GM19372 (cell line): ENCODE results near the gene AKR1C2.
"Not testable (repeated sequence)": the region's sequence is repeated elsewhere in the genome, so short reads cannot be mapped to it uniquely, and the experiment has no call there.

Experiments
- ATAC-seq: cut with Tn5 transposase; IDR thresholded peaks from one replicate; pipeline ENCODE4 v1.9.1; 2021; ENCODE audit warnings: mild to moderate bottlenecking, low read depth, moderate library complexity; ENCODE audit not compliant: unreplicated experiment

The AKR1C2 gene

DNA sequence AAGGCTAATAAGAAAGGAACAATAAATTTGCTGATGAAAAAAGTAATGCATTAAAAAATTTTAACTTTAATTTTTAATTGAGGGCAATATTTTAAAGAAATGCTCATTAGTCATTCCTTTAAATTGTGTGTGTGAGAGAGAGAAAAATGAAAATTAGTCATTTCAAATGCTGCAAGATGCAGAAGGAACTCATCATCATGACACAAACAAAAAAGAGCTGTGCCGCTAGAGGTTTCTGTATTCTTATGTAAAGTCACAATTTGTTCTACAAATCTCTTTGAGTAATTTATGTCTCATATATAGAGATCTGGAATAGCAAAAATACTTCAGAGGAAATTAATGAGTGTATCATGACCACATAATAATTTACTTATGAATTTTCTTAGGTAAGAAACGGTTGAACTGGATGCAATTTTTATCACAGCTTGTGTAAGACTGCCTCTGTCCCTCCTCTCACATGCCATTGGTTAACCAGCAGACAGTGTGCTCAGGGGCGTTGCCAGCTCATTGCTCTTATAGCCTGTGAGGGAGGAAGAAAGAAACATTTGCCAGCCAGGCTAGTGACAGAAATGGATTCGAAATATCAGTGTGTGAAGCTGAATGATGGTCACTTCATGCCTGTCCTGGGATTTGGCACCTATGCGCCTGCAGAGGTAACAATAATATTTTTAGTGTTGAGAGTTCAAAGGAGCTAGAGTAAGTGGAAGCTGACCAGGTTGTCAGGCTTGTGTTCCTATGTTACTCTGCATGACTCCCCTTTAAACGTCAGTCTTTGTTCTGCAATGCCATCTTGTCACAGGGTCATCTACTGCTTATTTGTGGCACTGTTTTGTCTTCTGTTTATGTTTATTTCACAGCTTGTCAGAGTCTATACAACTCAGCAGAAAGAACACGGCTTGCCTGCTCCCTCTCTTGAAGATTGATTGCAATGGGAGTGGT is 40.5 kb downstream of the AKR1C2 start, which contains the start of gene AKR1C1:
Gene AKR1C1, plus strand, starts transcription at position 540 of the 939 bp plus-strand sequence. Its CDS starts 30 bp downstream, at position 570.
- ATAC-seq: not testable (repeated sequence)

DNA sequence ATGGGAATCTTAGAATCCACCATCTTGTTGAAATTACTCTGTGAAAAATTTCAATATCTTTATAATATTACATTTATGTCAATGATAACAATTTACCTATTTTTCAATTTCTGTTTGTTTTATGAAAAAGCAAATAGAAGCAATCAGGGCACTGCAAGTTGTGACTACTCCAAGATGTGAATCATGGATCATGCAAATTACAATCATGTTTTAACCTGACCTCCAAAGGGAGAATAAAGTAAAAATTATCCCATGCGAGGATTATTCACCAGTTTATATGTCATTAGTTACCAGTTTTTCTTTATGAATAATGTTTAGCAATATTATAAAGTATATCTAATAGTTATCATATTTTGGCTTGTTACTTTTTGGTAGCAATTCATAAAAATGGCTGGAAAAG is 41.3 kb downstream of the AKR1C2 start:
- ATAC-seq: not testable (repeated sequence)

- ATAC-seq: not testable (repeated sequence)
Observed at GRCh38 chr10:4961558-4961957, 42.1 kb downstream of the AKR1C2 start.

GRCh38 chr10:4956955-4957645 is 46.6 kb downstream of the AKR1C2 start:
- ATAC-seq: not testable (repeated sequence)

DNA sequence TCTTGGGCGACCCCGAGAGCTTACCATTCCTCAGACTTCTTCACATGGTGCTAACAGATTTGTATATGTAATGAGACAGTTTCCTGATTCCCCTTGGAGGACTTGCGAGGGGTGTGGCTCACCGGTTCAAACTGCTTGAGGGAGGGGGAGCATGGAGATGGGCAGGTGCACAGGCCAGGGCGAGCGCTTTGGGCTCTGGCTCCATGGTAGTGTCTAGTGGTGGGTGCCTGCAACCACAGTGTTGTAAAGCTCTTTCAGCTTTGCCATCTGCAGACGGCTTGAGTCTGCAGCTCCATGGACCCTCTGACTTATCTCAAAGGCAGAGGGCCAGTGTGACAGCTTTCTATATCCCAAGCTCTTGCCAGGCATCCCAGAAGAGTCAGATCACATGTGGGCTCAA is 47.6 kb downstream of the AKR1C2 start:
- not testable (repeated sequence) for ATAC-seq

- no peak for ATAC-seq
Observed at GRCh38 chr10:4953405-4953804, 50.3 kb downstream of the AKR1C2 start.

GRCh38 chr10:4951512-4952162 is 52.0 kb downstream of the AKR1C2 start:
- ATAC-seq: not testable (repeated sequence)

DNA sequence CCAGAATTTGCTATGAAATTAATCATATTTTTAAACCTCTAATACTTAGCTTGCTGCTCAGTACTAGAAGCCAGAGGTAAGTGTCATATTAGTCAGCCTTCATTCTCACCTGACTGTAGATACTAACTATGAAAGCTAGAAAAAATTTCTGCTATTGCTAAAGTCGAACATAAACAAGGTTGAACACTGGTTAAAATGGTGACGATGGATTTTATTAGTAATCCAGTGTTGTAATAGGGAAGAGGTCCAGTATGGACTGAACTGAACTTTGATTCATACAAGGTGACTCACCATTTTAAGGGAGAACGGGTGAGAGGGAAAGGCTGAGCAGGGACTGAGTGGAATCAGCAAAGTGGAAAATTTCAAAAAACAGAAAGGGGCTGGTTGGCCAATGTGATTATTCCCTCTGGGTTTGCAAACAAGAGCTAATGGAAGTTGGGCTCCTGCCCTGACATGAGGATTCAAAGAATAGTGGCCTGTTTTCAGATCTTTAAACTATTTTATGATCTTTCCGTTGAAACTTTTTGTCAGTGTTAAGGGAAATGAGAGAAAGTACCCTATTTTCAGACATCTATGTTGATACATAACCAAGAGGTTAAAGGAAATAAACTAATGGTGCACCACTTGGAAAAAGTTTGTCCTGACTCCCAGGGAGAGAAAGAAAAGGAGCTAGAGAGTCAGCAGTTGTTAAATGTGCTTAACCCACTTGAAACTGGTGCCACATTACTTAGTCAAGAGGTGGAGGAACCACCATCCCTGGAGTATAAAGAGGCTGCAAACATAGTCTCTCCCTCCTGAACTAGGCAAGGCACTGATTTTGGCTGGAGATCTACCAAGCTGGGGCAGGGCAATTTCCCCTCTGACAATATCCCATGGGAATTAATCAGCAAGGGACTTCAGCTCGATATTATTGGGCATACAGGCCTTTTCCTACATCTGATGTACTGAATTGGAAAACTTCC is 55.7 kb downstream of the AKR1C2 start:
- ATAC-seq: no peak

- ATAC-seq: no peak
Observed at GRCh38 chr10:4947039-4947634, 56.5 kb downstream of the AKR1C2 start.

- no peak for ATAC-seq
Observed at GRCh38 chr10:4945766-4946717, 57.6 kb downstream of the AKR1C2 start.

GRCh38 chr10:4944841-4945240 is 58.8 kb downstream of the AKR1C2 start:
- ATAC-seq: no peak

- no peak for ATAC-seq
Observed at GRCh38 chr10:4943821-4944220, 59.8 kb downstream of the AKR1C2 start.

DNA sequence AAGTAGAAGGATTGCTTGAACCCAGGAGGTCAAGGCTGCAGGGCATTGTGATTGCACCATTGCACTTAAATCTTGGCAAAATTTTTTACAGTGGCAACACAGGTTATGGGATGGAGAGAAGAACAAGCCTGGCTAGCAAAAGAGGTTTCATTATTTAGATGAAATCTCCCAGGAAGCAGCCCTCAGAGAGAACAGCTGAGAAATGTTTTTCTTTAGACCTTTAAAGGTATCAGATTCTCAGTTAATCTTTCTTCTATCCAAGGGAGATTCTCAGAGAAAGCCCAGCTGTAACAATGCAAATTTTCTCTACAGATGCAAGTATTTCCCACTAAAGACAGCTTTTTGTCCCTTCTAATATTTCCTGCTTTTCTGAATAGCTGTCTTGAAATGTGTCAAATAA is 60.2 kb downstream of the AKR1C2 start:
- not testable (repeated sequence) for ATAC-seq

GRCh38 chr10:4942931-4943330 is 60.7 kb downstream of the AKR1C2 start:
- not testable (repeated sequence) for ATAC-seq

- no peak for ATAC-seq
Observed at GRCh38 chr10:4941540-4942330, 61.9 kb downstream of the AKR1C2 start.

GRCh38 chr10:4940909-4941308 is 62.7 kb downstream of the AKR1C2 start:
- ATAC-seq: not testable (repeated sequence)

- not testable (repeated sequence) for ATAC-seq
Observed at GRCh38 chr10:4940073-4940428, 63.6 kb downstream of the AKR1C2 start.
